Liver (tissue), 3 donors: ENCODE data around the gene GUCY1B1.

Source experiments
- FOXA1 ChIP-seq: IDR thresholded peaks from 2 replicates; pipeline ENCODE4 v1.6.1; 2016; ENCODE audit warnings: antibody characterized with exemption
- RAD21 ChIP-seq, 2 donors: IDR thresholded peaks; 2 replicates each; pipeline ENCODE4 v1.6.1; 2016; ENCODE audit warnings: antibody characterized with exemption in 2 of 2, mild to moderate bottlenecking in 2 of 2
- RXRA ChIP-seq, 2 donors: IDR thresholded peaks; 2 replicates each; pipeline ENCODE4 v1.6.1; 2017 to 2018; ENCODE audit warnings: antibody characterized with exemption in 2 of 2, mild to moderate bottlenecking in 1 of 2
- ZBTB33 ChIP-seq: IDR thresholded peaks from 2 replicates; pipeline ENCODE4 v1.6.1; 2016; ENCODE audit warnings: antibody characterized with exemption
- TF ChIP-seq, protein P1 (sequence below): fragments of 150-350 bp; IDR thresholded peaks from 2 replicates; pipeline ENCODE4 v1.5.1; 2017; ENCODE audit warnings: improper control_type of control experiment, low read depth, low read length; ENCODE audit not compliant: missing input control
- donor health status: healthy.
- donor health status: healthy.

- TF ChIP-seq ZBTB33, result no peak
- TF ChIP-seq, protein P1, sequence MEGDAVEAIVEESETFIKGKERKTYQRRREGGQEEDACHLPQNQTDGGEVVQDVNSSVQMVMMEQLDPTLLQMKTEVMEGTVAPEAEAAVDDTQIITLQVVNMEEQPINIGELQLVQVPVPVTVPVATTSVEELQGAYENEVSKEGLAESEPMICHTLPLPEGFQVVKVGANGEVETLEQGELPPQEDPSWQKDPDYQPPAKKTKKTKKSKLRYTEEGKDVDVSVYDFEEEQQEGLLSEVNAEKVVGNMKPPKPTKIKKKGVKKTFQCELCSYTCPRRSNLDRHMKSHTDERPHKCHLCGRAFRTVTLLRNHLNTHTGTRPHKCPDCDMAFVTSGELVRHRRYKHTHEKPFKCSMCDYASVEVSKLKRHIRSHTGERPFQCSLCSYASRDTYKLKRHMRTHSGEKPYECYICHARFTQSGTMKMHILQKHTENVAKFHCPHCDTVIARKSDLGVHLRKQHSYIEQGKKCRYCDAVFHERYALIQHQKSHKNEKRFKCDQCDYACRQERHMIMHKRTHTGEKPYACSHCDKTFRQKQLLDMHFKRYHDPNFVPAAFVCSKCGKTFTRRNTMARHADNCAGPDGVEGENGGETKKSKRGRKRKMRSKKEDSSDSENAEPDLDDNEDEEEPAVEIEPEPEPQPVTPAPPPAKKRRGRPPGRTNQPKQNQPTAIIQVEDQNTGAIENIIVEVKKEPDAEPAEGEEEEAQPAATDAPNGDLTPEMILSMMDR, result no peak
- no peak for TF ChIP-seq RXRA (IDR thresholded peaks at IDR 0.05)
- no peak for TF ChIP-seq RAD21 (IDR thresholded peaks at IDR 0.05)
- TF ChIP-seq FOXA1, result no peak
Observed at GRCh38 chr4:155822572-155822971, 63.8 kb downstream of the GUCY1B1 start.
